NCI-H1092 treated with DMSO at 0.1 percent for 48 hours (cell line): ENCODE results near the gene SORL1.

Experiments
- DNase-seq: peaks from one replicate; lab custom pipeline; 2025; lab: John Stamatoyannopoulos, UW

SORL1 gene

DNA sequence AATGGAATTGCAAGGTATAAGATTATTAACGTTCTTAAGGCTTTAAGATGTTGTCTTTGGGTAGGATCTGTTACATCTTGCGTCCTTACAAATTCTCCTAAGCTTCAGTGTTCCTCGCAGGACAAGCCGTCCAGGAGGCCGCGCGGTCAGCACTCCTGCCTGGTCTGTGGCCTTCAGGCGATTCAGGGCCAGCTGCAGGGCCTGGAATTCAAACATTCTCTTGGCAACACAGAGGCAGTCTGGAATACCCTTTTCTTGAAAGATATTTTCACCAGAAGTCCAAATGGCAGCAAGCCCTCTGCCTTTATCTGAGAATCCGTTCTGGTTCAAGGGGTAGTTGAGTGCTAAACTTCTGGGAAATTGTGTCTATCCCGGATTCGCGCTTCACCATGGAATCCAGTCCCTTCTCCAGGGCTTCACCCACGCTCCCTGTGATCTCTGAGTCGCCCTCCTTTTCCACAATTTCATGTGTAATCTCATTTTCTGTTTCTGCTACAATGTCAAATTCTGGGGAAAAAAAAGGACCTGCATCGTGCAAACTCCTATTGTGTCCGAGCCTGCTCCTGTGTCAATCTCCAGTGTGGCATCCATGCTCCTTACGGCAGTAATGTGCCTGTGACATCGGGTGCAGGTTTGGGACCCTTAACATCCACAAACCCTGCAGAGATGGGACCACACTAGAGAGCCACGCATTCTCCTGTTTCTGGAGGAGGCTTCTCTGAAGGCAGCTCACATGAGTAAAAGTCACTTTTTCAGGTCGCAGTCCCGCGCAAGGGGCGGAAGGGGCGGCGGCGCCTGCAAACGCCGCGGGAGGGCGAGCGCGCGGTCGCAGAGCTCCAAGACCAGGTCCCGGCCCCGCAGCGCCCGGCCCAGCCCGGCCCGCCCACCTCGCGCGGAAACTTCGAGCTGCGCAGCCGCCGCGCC, 25.4 kb upstream of the SORL1 start:
- DNase-seq, result peak; percentile 23

DNA sequence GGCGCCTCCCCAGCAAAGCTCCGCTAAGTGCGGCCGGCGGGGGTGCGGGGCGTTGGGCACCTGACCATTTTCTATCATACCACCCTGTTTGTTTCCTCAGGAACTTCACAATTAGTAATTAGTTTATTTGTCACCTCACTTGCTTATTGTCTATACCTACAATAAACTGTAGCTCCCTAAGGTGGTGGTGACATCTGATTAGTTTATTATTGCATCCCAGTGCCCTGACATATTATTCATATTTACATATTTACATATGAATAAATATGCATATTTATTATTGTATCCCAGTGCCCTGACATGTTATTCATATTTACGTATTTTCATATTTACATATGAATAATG, 24.7 kb upstream of the SORL1 start:
- DNase-seq, result no peak

DNA sequence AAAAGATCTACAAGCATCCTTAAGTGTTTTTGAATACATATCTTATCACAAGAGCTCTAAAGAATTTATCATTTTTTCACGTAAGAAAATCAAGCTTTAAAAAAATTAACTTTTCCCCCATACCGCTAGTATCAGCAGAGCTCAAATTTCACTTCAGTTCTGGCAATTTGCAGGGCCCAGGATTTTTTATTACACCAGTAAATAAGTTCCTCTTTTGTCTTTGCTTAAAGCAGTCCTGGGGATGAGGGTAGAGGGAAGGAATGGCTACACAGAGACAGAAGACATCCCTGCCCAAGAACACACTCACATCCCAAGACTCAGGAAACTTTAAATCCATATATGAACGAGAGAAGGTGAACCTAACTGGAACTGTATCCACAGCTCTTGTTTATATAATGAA, 22.6 kb upstream of the SORL1 start:
- no peak for DNase-seq

DNA sequence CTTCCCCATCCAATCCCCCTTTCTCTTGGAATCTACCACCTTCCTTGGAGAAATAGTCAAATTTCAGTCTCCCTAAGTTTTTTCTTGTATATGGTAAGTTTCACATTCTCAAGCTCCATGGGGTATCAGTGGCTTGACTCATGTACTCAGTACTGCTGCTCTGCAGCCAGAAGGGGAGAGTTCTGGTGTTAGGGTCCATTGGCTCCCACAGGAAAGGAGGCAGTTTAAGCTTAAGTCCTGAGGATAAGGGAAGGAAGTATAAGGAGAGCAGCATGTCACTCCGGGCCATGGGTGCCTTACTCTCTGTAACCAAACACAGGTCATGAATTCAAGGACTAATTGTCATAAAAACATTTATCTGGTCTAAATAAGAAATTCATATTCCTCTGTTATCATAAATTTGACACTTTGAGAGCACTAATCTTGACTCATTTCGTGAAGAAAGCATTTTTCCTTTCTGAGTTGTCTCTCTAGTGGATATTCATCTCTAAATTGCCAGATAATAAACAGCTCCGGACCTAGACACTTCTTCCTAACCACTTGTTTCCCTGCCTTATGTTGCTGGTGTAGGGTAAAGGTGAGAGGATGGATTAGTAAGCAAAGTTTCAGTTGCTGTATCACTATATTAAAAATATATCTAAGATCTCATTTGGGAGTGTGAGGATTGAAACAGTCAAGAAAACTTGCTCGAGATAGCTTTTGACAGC, 20.1 kb upstream of the SORL1 start:
- DNase-seq, result no peak

DNA sequence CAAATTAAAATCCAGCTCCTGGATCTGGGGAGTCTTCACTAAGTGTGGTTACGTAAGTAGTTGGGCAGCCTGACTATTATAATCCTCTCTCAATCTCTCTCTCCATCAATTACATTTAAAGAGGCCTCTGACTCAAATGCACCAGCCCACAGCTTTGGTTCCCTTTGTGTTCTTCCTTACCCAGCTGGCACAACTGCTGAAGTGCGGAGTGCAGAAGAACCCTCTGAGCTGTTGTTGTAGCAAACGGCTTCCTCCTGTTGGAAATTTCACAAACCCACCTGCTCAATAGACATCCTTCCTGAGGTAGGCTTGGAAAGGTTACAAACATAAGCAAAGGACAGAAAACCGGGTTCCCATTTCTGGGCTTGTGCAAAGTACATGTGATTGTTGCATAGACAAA, 17.0 kb upstream of the SORL1 start:
- no peak for DNase-seq

DNA sequence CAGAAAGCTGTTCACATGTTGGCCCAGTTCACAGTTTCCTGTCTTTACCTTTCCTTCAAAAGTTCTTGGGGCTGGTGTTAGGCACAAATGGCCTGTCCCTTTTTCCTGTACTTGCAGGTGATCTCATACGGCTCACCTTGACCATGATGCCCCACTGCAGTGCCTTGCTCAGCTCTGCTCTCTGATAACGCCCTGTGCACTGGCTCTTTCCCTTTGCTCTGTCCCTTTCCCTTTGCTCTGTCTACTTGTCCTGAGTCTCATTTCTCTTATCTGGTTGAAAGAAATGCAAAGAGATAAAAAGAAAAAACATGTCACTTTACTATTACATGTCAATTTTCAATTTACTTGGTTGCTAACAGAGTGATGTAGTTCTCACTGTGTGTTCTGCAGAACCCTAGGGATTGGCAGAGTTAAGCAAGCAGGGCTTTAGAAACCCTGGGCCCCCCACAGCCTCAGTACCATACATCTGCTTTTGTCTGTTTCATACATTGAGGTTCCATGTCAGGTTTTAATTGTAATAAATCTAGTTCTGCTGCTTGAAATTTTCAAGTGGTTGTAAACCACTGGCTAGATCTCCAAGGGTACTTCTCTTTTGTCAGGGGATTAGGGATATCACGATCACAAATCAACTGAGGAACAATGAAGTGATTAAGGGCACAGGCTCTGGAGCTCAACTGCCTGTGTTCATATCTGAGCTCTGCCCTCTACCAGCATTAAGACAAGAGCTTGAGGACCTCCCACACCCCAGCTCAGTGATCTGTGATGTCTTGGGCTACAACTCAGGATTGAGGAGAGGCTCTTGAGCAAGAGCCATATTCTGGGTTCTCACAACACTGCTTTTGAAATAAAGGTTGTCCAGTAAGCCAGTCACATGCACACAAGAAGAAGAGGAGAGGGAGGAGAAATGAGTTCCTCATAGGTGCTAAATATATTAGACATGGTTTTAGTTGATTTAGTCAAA, 16.3 kb upstream of the SORL1 start:
- peak; percentile 26 for DNase-seq

DNA sequence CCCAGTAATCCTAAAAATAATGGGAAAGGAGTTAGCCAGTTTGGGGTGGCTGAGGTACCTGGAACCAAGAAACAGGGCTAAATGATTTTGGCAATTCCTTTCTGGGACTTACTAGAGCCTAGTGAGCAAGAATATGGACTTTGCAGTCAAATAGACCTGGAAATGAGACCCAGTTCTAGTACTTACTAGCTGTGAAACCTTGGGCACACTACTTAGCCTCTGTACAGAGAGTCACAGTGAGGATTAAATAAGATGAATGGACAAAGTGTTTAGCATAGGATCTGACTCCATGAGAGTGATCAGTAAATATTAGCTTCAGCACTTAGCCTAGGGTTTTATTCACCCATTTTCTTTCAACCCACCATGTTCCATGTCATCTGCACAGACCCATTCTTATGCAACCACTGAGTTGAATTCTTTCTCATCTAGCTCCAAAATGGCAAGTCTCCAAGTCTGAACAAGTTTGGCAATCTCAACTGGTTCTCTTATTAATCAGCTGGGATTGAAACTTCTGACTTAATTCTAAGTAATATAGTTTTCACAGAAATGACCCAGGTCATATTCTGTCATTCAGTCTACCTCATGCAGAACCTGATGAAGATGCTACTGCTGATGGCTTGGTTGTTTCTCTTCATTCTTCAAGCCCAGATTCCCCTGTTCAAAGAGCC, 15.0 kb upstream of the SORL1 start:
- no peak for DNase-seq

DNA sequence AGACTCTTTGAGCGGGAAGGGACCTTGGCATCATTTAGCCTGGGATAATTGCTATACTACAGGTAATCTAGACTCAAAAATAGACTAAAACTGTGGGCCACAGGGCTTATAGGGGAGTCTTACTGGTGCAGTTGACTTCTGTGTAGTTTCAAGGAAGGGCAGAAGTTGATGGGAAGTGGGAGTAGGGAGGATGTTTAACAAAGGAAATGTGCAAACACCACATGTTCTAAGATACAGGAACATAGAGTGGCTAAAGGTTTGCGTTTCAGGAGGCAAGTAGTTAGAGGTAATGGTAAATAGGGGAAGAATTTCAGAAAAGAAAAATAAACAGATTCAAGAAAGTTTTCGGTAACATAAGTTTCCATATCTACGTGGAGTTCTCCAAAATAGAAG, 14.4 kb upstream of the SORL1 start:
- DNase-seq, result no peak

DNA sequence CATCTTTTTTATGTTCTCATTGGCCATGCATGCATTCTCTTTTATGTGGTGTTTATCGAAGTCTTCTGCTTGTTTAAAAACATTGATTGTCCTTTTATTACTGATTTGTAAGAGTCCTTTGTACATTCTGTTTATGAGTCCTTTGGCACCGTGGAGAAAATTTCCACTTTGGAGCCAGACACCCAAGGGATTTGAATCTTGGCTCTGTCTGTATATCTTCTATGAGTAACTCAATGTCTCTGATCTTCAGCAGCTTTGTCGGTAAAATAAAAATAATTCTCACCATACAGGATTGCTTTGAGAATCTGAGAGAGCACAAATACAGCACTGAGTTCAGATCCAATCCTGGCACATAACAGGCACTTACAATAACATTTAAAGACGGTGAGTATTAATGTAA, 12.8 kb upstream of the SORL1 start:
- DNase-seq, result no peak

DNA sequence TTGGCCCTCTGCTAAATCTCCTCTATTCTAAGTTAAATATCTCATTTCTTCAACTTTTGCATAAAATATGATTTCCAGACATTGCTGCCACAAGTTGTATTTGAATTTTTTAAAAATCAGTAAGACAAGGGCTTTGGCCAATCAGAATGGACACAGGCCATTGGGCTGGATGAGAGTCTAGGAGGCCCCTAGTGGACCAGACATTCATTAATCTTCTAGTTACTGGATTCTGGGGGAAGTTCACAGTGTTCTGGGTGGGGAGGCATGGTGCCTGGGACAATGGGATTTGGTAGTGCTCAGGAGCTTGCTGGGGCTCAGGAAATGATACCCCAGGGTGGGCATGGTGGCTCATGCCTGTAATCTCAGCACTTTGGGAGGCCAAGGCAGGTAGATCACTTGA, 12.4 kb upstream of the SORL1 start:
- no peak for DNase-seq

DNA sequence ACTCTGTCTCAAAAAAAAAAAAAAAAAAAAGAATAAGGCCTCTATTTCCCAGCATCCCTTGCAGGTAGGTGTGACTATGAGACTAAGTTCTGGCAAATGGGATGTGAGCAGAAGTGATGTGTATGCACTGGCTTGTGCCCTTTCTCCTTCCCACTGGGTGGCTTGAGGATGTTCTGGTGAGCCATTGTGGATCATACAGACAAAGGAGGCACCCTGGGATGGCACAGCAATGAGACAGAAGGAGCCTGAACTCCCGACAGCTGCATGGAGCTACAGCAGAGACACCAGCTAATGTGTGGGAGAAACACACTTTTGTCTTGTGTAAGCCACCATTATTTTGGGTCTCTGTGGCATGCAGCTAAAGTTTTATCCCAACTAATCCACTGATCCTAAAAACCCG, 10.6 kb upstream of the SORL1 start:
- DNase-seq, result no peak

DNA sequence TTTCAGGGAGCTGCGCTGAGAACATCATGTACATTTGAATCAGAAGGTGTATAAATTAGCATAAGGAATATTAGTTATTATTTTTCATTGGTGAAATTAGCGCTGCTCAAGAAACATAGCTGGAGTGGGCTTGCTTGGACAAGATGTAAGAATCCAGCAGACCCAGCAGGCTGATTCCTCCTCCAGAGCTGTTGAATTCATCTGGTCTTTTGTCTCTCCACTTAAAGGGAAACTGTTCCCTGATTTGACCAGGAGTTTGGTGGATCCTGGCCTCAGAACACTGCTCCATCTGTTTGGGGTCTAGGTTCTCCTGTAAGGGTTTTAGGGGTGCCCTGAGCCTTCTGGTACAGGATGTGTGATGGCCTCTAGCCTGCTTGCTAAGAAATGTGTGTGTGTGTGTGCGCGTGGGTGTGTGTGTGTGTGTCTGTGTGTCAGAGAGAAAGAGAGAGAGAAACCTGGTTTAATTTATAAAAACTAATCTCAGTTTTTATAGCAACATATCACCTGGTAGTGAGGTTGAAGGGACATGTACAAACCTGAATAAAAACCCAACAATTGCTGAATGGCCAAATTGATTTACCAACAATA, 8.3 kb upstream of the SORL1 start:
- DNase-seq, result no peak

DNA sequence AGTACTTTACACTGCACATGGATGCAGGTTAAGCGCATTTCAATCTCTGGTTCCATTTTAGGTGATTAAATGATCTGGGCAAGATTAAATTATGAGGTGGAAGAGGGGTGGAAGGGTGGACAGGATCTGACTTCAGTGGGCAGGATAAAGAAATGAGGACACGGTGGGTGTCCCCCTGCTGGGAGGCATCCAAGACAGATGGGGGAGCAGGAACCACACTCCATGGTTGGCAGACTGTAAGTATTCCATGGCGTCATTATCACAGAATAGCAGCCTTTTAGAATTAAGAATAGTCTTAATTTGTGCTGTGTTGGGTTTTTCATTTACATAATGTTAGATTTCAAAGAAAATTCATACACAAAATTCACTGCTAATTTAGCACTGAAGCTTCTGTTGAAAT, 7.6 kb upstream of the SORL1 start:
- no peak for DNase-seq

DNA sequence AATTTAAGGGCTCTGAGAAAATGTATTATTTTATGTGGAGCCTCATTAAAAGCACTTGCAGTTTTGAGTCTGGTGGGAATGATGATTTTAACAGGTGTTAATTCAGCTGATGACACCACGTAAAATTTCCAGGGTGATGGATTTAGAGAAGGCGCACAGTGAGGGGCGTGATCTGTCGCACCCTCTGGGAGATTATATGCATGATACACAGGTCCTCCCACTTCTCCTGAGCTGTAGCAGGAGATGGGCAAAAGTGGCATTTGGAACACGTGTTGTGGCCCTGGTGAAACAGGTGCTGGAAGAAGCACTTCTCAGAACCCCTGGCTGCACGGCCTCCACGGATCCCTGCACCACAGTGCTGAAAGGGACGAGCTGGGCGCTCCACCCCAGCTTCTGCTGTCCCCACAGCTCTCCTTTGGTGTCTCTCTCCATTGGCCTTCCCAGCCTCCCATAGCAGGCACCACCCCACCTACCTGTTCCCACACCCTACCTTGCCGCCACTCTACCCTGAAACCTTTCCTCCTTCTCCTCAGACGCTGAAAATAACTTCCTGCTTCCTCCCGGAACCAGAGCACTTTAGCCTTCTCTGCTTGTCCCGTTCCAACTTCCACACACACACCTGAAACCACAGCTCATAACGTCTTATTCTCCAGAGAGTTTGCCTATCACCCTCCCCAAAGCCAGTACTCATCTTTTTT, 6.9 kb upstream of the SORL1 start:
- DNase-seq, result no peak

DNA sequence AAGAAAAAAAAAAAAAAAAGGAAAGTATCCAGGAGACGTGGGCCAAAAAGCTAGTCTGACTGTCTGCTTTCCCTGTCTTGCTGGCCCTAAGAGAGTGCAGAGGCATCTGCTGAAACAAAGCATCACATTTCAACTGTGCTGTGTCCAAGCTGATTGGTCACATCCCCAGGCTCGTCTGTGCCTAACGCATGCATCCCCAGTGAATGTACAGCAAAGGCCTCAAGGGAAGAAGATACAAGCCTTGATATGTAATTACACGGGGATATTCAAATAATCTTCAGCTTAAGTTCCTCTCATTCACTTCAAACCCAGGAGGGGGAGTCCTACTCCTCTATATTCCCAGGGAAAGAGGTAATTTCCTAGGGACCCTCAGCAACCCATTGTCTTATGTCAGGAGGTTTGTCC, 5.4 kb upstream of the SORL1 start:
- peak; percentile 23 for DNase-seq

DNA sequence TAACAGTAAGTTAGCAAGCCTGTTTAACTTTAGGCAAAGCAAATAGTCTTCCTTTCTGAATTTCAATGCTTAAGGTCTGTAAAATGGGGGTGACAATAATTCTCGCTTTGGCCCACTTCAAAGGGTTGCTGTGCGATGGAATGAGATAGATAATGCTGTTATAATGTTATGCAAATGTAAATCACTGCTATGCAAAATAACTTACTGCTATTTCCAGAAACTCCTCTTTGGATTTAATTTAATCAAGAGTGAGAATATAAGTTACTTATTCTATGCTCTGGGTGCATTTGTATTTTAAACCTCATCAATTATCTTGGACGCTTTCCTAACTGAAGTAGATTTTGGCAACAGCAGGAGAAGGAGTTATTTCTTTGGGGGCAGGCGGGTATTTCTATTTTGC, 4.1 kb upstream of the SORL1 start:
- no peak for DNase-seq

DNA sequence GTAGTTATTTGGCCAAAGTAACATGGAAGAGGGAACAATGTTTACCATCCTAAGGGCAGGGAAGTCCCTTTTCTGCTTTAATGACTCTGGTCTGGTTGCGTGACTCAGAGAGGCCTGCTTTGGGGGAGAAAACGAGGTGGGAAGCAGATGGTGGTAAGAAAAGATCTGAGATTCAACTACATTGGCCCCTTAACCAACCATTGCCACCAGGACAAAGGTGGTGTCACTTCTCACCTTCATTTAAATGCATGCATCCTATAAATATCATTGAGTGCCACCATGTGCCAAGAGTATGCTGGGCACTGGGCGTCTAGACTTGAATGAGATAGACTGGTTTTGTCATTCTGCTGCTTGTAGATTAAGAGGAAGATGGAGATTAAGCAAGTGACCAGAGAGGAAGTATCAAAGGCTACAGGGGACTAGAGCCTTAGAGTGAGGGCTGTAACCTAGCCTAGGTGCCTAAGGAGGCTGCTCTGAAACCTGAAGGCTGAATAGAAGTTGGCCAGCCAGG, 3.6 kb upstream of the SORL1 start:
- DNase-seq, result no peak

DNA sequence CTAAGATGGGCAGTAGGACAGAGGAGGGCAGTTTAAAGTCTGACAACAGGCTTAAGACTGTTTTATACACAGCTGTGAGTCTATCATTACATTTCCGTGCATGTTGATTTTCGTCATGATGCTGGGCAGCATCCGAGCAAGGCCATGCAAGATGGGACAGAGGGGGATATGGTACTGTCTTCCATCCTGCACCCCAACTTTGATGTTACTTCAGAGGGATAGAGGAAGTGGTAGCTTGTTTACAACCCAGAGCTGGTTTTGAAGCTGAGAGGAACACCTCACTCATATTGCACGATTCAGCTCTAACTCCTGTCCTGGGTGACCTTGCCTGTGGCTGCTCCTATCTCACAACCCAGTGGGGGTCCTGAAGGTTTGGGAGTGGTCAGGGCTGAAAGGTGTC, 3.0 kb upstream of the SORL1 start:
- DNase-seq, result no peak

DNA sequence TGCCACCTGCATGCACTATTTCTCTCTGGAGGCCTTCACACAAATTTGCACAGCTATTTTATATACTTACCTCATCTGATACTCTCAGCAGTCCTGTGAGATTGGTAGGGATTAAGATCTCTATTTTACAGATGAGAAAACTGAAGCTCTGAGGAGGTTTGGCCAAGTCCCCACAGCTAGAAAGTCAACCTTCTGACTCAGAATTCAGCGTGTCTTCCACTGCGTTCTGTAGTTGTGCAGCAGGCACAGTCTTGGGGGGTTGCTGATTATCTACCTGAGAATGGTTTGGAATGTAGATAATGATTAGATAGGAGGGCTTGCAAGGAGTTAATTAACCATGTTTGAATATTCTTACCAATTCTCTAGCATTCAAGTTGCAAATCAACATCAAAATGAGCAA, 2.5 kb upstream of the SORL1 start:
- DNase-seq, result no peak

DNA sequence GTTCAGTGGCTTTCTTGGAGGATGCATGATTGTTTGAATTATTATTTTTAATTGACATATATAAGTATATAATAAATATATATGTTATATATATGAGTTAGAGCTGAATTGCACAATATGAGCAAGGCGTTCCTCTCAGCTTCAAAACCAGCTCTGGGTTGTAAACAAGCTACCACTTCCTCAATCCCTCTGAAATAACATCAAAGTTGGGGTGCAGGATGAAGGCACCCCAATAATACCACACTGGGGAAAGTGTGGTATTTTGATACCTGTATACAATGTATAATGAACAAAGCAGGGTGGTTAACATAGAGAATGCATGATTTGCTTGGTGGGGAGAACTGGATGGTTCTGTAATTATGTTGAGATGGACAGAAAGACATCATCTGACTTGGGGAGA, 1.7 kb upstream of the SORL1 start:
- DNase-seq, result no peak
